Heart left ventricle (tissue), 16 donors: Measurements from ENCODE around the gene IFT43. TPM values are rescaled to one million over a fixed set of nuclear protein-coding genes. Genes with fewer than 3 reads are reported as not detected.
"Not testable (repeated sequence)": the region's sequence is repeated elsewhere in the genome, so short reads cannot be mapped to it uniquely, and the experiment has no call there.

Experiments used
- ATAC-seq, 4 donors: fragments of 200-7000 bp; cut with Tn5 transposase; one replicate each; pipeline ENCODE4 v1.9.1; 2020 to 2022; ENCODE audit warnings: moderate library complexity in 4 of 4, mild to moderate bottlenecking in 3 of 4, moderate number of reproducible peaks in 1 of 4
- DNase-seq, 5 donors: peaks; one replicate each; pipeline ENCODE4 v3.0.0-alpha.2; 2020
- H3K27ac ChIP-seq, 12 donors: fragments of 200-600 bp; sonication (generic) in 4 of 12; one replicate each; pipeline versions ENCODE4 v1.5.0 to v1.8.0; 2016 to 2022; ENCODE audit warnings: mild to moderate bottlenecking in 2 of 12
- H3K27me3 ChIP-seq, 9 donors: fragments of 200-600 bp; sonication (generic) in 2 of 9; one replicate each; pipeline versions ENCODE4 v1.5.1 to v1.8.0; 2016 to 2022; ENCODE audit warnings: mild to moderate bottlenecking in 3 of 9
- H3K36me3 ChIP-seq, 9 donors: fragments of 200-600 bp; sonication (generic) in 2 of 9; one replicate each; pipeline versions ENCODE4 v1.5.0 to v1.8.0; 2018 to 2022; ENCODE audit warnings: mild to moderate bottlenecking in 2 of 9
- H3K4me1 ChIP-seq, 12 donors: fragments of 200-600 bp; sonication (generic) in 4 of 12; one replicate each; pipeline versions ENCODE4 v1.5.0 to v1.8.0; 2016 to 2022; ENCODE audit warnings: mild to moderate bottlenecking in 3 of 12
- H3K4me3 ChIP-seq, 12 donors: fragments of 200-600 bp; sonication (generic) in 4 of 12; one replicate each; pipeline versions ENCODE4 v1.5.0 to v1.8.0; 2017 to 2022; ENCODE audit warnings: mild to moderate bottlenecking in 9 of 12, moderate library complexity in 4 of 12
- H3K9me3 ChIP-seq, 12 donors: fragments of 200-600 bp; sonication (generic) in 4 of 12; one replicate each; pipeline versions ENCODE4 v1.5.0 to v1.8.0; 2016 to 2022; ENCODE audit warnings: mild to moderate bottlenecking in 1 of 12
- POLR2A ChIP-seq, 2 donors: fragments of 450-650 bp; IDR thresholded peaks; one replicate each; pipeline ENCODE4 v1.6.1; 2017; ENCODE audit warnings: antibody characterized with exemption in 2 of 2, mild to moderate bottlenecking in 2 of 2, moderate library complexity in 2 of 2
- WGBS, 4 donors: extraction: QIAGEN DNeasy Blood & Tissue Kit in 2 of 4; methylation state at CpG; one replicate each; pipeline versions ENCODE4 v1.1.5 to v1.1.7; 2013 to 2018; 5-methylcytosine and 5-hydroxymethylcytosine counted together
- intact Hi-C, 10 donors: fragments of 100-400 bp; cut with DNase I; formaldehyde crosslinking; loops; one replicate each; pipeline versions ENCODE4 v1.11.1 to v1.14.2; 2022
- polyA plus RNA-seq, 2 donors: library from polyadenylated mRNA; stranded (reverse); fragments of 200-250 nt; gene quantifications; one replicate each; pipeline ENCODE4 v1.2.3, GENCODE V29; 2013
- total RNA-seq, 9 donors: library from RNA; depleted of rRNA in 2 of 9; stranded (reverse); fragments of >200 nt in 2 of 9; fragmentation: NEBNext Ultra II Directional in 3 of 9; extraction: Animal tissue kit (Norgen Biotek cat#: 25700) in 3 of 9; gene quantifications; one replicate each; pipeline versions ENCODE4 v1.1.0 to v1.2.4, GENCODE V29; 2016 to 2023
- TF ChIP-seq, protein P1 (sequence below), 12 donors: fragments of 200-600 bp; sonication (generic) in 4 of 12; IDR thresholded peaks; one replicate each; pipeline versions ENCODE4 v1.5.0 to v1.8.0; 2018 to 2022; ENCODE audit warnings: antibody characterized with exemption in 12 of 12, mild to moderate bottlenecking in 5 of 12
- donor health status: ischemic (EF 13 %, LVEDD 7.1; RV severe dilation, severe dysfunction).
- donor health status: healthy with polysubstance abuse.
- donor health status: DM: no; HTN: yes; CAD: no.
- donor health status: DM: no; HTN: no; CAD: no.
- donor health status: ischemic (EF 25% LVEDD 6.9; RV normal size, moderate dysfunction).
- donor health status: ischemic (EF 25% LVEDD 5.7; RV mildly dilated, moderate dysfunction).
- donor health status: healthy.
- donor health status: DM: yes; HTN: yes; CAD: no.
- donor health status: ischemic (EF 35%, LVEDD 5.7; RV mildly dilated, moderate dysfunction).
- donor health status: nonischemic (EF 11% LVEDD 7.7; RV severe dilation, severe dysfunction).
- donor health status: DM: yes; HTN: yes; CAD: no.
- donor health status: PGD.
- donor health status: ischemic (EF 29% LVEDD 5.4; RV normal size, mild dysfunction).
- donor health status: nonischemic (EF 23%, LVEDD 6.1; RV moderate dilation, normal function).

The IFT43 gene
- total and polyA plus RNA-seq, 11 donors, result 22.8 to 54.7 (median 30.8) TPM

- no peak for ATAC-seq
- DNase-seq, result no peak
- intact Hi-C loops, result no loop called here
- Histone ChIP-seq H3K9me3 (peaks cover 0 to 23% (median 9%) of the 10 kb centered on the region in 12 donors), H3K36me3 (peaks cover 0 to 92% (median 68%) of the 10 kb centered on the region in 9 donors), H3K4me1 (peaks cover 0 to 11% (median 3%) of the 10 kb centered on the region in 12 donors), H3K4me3 (no peak overlapping the region), H3K27ac (no peak overlapping the region), H3K27me3 (no peaks in the 10 kb centered on the region)
- no peak for TF ChIP-seq POLR2A (IDR thresholded peaks at IDR 0.05)
- WGBS, 4 donors, result 98 to 100% (median 100%) methylated on average over 1 of the region's 1 CpG
These were observed 21.8 kb downstream of the IFT43 start for GRCh38 chr14:76007379-76007778.

GRCh38 chr14:76007852-76008251 is 22.3 kb downstream of the IFT43 start:
- DNase-seq (no peak), ATAC-seq (no peak)
- intact Hi-C loops, result no loop called here
- no peaks in the 10 kb centered on the region for H3K27me3 ChIP-seq
- TF ChIP-seq, protein P1, sequence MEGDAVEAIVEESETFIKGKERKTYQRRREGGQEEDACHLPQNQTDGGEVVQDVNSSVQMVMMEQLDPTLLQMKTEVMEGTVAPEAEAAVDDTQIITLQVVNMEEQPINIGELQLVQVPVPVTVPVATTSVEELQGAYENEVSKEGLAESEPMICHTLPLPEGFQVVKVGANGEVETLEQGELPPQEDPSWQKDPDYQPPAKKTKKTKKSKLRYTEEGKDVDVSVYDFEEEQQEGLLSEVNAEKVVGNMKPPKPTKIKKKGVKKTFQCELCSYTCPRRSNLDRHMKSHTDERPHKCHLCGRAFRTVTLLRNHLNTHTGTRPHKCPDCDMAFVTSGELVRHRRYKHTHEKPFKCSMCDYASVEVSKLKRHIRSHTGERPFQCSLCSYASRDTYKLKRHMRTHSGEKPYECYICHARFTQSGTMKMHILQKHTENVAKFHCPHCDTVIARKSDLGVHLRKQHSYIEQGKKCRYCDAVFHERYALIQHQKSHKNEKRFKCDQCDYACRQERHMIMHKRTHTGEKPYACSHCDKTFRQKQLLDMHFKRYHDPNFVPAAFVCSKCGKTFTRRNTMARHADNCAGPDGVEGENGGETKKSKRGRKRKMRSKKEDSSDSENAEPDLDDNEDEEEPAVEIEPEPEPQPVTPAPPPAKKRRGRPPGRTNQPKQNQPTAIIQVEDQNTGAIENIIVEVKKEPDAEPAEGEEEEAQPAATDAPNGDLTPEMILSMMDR (IDR thresholded peaks at IDR 0.05), result no peak
- TF ChIP-seq POLR2A (IDR thresholded peaks at IDR 0.05), result no peak
- H3K9me3 ChIP-seq, result peaks cover 0 to 23% (median 9%) of the 10 kb centered on the region in 12 donors
- 89 to 97% (median 94%) methylated on average over 2 of the region's 2 CpGs for WGBS, 4 donors
- no peak overlapping the region for H3K4me3 ChIP-seq
- peaks cover 0 to 16% (median 6%) of the 10 kb centered on the region in 12 donors for H3K4me1 ChIP-seq
- no peak overlapping the region for H3K27ac ChIP-seq
- H3K36me3 ChIP-seq, result peaks cover 0 to 88% (median 68%) of the 10 kb centered on the region in 9 donors

DNA sequence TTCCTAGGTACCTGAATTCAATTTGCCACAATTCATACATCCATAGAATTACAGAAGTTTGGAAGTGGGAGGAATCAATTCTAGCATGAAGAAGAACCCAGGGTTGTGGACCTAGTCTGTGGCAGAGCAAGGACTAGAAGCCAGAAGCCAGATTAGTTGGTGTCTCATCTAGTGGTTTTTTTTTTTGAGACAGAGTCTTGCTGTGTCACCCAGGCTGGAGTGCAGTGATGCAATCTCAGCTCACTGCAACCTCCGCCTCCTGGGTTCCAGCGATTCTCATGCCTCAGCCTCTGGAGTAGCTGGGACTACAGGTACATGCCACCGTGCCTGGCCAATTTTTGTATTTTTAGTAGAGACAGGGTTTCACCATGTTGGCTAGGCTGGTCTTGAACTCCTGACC is 24.1 kb downstream of the IFT43 start:
- H3K27me3 ChIP-seq, intact Hi-C loops, H3K27ac ChIP-seq, ATAC-seq, H3K4me3 ChIP-seq, DNase-seq: not testable (repeated sequence)
- Histone ChIP-seq H3K36me3 (peaks cover 0 to 90% (median 61%) of the 10 kb centered on the region in 9 donors), H3K4me1 (peaks cover 0 to 22% (median 8%) of the 10 kb centered on the region in 12 donors), H3K9me3 (peaks cover 0 to 11% (median 4%) of the 10 kb centered on the region in 12 donors)
- 90 to 97% (median 94%) methylated on average over 3 of the region's 3 CpGs for WGBS, 4 donors

DNA sequence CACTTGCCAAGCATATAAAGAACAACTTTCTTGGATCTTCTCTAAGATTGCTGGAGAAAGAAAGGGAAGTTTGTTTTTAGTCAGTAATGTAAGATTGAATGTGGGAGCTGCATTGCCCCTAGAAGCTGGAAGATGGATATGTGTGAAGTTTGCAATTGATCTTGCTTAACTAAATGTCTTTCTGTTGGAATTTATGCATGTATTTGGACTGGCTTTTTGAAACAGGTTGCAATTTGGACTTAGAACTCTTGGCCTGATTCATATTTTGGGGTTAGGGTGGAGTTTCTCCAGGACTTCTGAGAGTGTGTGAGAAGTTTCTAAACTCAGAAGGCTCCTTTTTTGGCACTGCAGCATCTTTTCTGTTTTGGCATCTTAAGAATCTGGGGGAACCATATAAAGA is 26.4 kb downstream of the IFT43 start:
- Histone ChIP-seq H3K36me3 (peaks cover 0 to 67% (median 41%) of the 10 kb centered on the region in 9 donors), H3K4me1 (peaks cover 0 to 22% (median 8%) of the 10 kb centered on the region in 12 donors), H3K4me3 (no peak overlapping the region), H3K27me3 (no peaks in the 10 kb centered on the region), H3K9me3 (no peaks in the 10 kb centered on the region), H3K27ac (peak overlapping the region in 9 of 12 donors; percentile 6 to 75 (median 58))
- intact Hi-C loops, result no loop called here
- no peak for TF ChIP-seq POLR2A (IDR thresholded peaks at IDR 0.05)
- TF ChIP-seq, protein P1 (IDR thresholded peaks at IDR 0.05), result no peak
- ATAC-seq (no peak), DNase-seq (no peak)

DNA sequence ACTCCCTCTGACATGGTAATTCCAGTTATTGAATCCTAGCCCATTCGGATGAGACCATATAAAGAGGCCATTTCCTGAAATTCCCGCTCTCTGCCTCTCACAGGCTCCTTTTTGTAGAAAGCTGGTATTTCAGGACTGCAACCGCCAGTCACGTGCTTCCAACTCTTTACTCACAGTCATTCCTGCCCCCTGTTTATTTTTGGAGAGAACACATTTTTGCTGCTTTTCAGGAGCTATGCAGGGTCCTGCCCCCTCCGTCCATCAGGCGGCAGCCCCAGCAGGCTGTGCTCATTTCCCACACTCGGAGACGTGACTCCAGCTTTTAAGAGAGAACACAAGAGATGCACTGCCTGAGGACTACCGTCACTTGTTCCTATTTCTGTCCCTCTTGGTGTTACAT is 26.8 kb downstream of the IFT43 start:
- Histone ChIP-seq H3K4me3 (no peak overlapping the region), H3K27ac (peak overlapping the region in 10 of 12 donors; percentile 15 to 81 (median 60)), H3K36me3 (peaks cover 0 to 63% (median 37%) of the 10 kb centered on the region in 9 donors), H3K27me3 (no peaks in the 10 kb centered on the region), H3K9me3 (no peaks in the 10 kb centered on the region), H3K4me1 (peaks cover 0 to 22% (median 8%) of the 10 kb centered on the region in 12 donors)
- DNase-seq, result peak in 4 of 5 donors; percentile 38 to 47 (median 40)
- ATAC-seq, result peak; percentile 86 to 92 (median 90)
- no peak for TF ChIP-seq POLR2A (IDR thresholded peaks at IDR 0.05)
- TF ChIP-seq, protein P1 (IDR thresholded peaks at IDR 0.05), result peak in 2 of 12 donors; percentile 24 to 29
- 53 to 61% (median 58%) methylated on average over 9 of the region's 9 CpGs for WGBS, 4 donors
- intact Hi-C loops, result no loop called here
